Activated CD4-positive, alpha-beta T cell treated with anti-CD3 and anti-CD28 coated beads for 36 hours (primary cell): ENCODE measurements around the gene PRKRA. TPM values are rescaled to one million over a fixed set of nuclear protein-coding genes. Genes with fewer than 3 reads are reported as not detected.

Experiments used
- total RNA-seq, 2 experiments: library from RNA; stranded (reverse); gene quantifications; one replicate each; pipeline ENCODE4 v1.2.3, GENCODE V29; 2021

Gene PRKRA
- total RNA-seq, 2 experiments from 2014 or later = 63.5 to 65.1 TPM

Other genes starting within 250 kb of the PRKRA start
- gene PJVK, start 203 bp upstream of the PRKRA start, total RNA-seq = 1 to 10 TPM; 1.9 to 2.4 TPM
- 1 to 10 TPM; 3.4 to 4.8 TPM for gene FKBP7, start 27.4 kb upstream of the PRKRA start, total RNA-seq
- gene PLEKHA3, start 29.3 kb upstream of the PRKRA start, total RNA-seq = 10 to 100 TPM; 24.1 to 27.3 TPM